GM21528 (cell line): Measurements from ENCODE around the gene KCTD4.

Source experiments
- ATAC-seq: cut with Tn5 transposase; IDR thresholded peaks from one replicate; pipeline ENCODE4 v1.9.1; 2021; ENCODE audit warnings: mild to moderate bottlenecking, moderate library complexity; ENCODE audit not compliant: unreplicated experiment, low FRiP score

Gene KCTD4

GRCh38 chr13:45180303-45180702, 20.5 kb downstream of the KCTD4 start:
- no peak for ATAC-seq

DNA sequence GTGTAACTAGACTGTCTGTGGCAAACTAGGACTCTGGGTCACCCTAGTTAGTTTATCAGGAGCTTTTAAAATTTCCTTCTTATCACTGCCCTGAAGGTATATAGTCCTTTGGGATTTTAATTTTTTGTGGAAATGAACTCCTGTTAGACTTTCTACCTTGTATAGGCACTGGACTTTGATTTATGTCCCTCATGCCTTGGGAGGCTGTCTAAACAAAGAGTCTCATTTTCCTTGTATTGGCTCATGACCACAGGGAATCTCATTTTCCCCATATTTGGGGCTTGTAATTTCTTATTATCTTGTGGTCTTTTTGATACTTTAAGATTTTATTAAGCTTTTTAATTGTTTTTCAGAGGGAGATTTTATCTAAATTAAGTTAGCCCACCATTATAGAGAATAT, 21.4 kb downstream of the KCTD4 start:
- ATAC-seq: no peak

DNA sequence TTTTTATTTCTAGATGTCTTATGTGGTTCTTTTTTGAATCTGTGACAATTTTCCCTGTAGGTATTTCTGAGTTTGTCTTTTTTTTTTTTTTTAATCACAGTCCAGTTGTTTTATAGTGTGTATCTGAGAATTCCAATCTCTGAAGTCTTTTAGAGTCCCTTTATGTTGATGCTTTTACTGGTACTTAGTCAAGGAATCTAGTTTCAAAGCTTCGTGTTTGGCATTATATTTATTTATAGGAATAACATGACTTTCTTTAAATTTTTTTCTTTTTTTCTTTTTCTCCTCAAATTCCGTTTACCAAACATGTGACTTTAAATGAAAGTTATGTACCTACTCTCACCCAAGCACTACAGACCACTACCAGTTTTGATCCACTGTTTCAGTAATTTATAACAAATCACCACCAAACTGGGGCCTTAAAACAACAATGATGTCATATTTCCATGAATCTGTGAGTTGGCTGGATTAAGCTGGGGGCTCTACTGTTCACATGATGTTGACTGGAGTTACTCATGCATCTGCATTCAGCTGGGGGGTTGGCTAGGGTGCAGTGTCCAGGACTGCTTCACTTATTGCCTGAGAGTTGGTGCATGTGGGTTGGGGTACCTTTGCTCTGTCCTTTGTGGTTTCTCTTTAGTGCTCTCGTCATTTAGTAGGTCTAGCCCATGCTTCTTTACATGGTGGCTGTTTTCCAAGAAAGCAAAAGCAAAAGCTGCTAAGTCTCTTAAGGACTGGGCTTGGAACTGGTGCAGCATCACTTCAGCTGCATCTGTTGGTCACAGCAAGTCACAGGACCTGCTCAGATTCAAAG, 22.3 kb downstream of the KCTD4 start:
- no peak for ATAC-seq

- ATAC-seq: no peak
Measured at GRCh38 chr13:45174478-45174877, 26.4 kb downstream of the KCTD4 start.

- no peak for ATAC-seq
Measured at GRCh38 chr13:45168555-45168930, 32.3 kb downstream of the KCTD4 start.

DNA sequence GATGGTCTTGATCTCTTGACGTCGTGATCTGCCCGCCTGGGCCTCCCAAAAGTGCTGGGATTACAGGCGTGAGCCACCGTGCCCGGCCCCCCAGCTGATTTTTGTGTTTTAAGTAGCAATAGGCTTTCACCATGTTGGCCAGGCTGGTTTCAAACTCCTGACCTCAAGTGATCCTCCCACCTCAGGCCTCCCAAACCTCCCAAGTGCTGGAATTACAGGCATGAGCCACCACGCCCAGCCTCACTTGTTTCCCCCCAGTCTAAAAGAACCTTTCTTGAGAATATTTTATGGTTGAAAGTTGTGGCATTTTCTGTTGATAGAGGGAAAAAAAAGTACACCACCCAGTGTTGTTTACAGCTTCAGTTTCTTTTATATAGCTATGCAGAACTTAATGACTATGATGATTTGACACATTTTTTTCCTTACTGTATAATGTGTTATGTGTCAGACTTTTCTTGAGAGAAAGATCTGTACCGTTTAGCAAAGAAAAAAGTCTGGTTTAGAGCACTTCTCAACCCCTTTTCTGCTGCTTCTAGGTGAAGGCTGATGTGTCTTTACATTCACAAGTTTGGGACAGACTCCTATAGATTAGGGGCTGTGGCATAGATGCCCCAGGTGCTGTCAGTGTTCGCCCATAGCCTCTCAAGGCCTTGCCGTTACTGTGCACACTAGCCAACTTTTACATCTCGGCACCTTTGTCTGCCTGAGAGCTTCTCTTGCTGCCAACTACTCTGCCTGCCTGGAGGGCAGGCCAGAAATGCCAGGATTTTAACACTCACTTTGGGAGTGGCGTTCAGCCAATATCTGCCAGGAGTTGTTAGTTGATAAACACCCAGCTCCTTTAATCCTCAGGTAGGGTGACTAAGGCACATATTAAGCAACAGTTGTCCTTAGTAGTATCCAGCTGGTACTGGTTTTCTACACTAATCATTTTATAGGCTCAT, 33.0 kb downstream of the KCTD4 start:
- no peak for ATAC-seq

GRCh38 chr13:45166858-45167257, 34.0 kb downstream of the KCTD4 start:
- ATAC-seq: no peak

GRCh38 chr13:45162821-45163220, 38.0 kb downstream of the KCTD4 start:
- no peak for ATAC-seq

GRCh38 chr13:45162194-45162593, 38.7 kb downstream of the KCTD4 start:
- ATAC-seq: no peak

DNA sequence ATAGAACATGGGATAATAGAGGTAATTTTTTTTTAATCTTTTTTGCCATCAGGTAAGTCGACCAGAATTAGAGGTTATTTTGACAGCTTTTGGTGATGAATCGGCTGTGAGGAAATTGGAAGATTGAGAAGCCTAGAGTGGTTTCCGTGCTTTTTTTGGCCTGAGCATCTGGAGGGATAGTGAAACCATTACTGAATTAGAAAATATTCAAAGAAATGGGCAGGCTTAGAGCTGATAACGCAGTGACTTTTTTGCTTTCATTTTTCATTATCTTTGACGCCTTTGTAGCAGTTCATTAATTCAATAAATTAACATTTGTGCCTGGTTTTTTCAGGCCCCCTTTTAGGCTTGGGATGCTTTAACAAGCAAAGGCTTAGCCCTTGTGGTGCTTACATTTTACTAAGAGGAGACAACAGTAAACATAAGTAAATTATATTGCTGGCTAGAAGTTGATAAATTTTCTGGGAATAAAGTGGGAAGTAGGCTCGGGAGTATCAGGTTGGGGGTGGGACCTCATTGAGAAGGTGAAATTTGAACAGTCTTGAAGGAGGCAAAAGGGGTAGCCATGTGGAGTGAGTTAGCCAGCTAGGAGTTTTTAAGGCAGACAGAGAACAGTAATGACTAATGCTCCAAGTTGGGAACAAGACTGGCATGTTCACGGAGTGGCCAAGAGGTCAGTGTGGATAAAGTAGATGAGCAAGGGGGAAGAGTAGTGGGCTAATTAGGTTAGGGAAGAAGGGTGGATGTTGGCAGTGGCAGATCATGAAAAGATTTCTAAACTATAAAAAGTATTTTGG, 44.1 kb downstream of the KCTD4 start:
- ATAC-seq: no peak

- ATAC-seq: no peak
Measured at GRCh38 chr13:45149964-45150363, 50.9 kb downstream of the KCTD4 start.

- ATAC-seq: no peak
Measured at GRCh38 chr13:45143346-45143751, 57.5 kb downstream of the KCTD4 start.
